Trophoblast cell (in vitro differentiated cells and primary cell): ENCODE measurements around the gene OSTN.

Experiments
- DNase-seq, 2 donors: peaks; one replicate each; pipeline ENCODE4 v3.0.0-alpha.2; 2016
- H2AFZ ChIP-seq: 2 replicates; pipeline ENCODE4 v1.6.1; 2013; ENCODE audit warnings: low read length, moderate library complexity, mild to moderate bottlenecking; ENCODE audit not compliant: insufficient read depth, poor library complexity
- H2AK5ac ChIP-seq: 2 replicates; pipeline ENCODE4 v1.6.1; 2013; ENCODE audit warnings: mild to moderate bottlenecking, low read length
- H2BK120ac ChIP-seq: 2 replicates; pipeline ENCODE4 v1.6.1; 2013; ENCODE audit warnings: low read length, mild to moderate bottlenecking, moderate library complexity; ENCODE audit not compliant: insufficient read depth, poor library complexity
- H2BK12ac ChIP-seq: 2 replicates; pipeline ENCODE4 v1.6.1; 2013; ENCODE audit warnings: mild to moderate bottlenecking, low read length, moderate library complexity
- H2BK5ac ChIP-seq: 2 replicates; pipeline ENCODE4 v1.6.1; 2013; ENCODE audit warnings: low read length, low read depth, moderate library complexity, mild to moderate bottlenecking; ENCODE audit not compliant: poor library complexity
- H3K14ac ChIP-seq: 2 replicates; pipeline ENCODE4 v1.6.1; 2013; ENCODE audit warnings: mild to moderate bottlenecking, low read length
- H3K18ac ChIP-seq: 2 replicates; pipeline ENCODE4 v1.6.1; 2013; ENCODE audit warnings: mild to moderate bottlenecking, low read length
- H3K23ac ChIP-seq: 2 replicates; pipeline ENCODE4 v1.6.1; 2013; ENCODE audit warnings: low read length
- H3K27ac ChIP-seq: 2 replicates; pipeline ENCODE4 v1.5.1; 2013; ENCODE audit warnings: low read depth, mild to moderate bottlenecking, inconsistent platforms, low read length, moderate library complexity
- H3K27me3 ChIP-seq: 2 replicates; pipeline ENCODE4 v1.6.1; 2013; ENCODE audit warnings: inconsistent platforms, mild to moderate bottlenecking, low read length, moderate library complexity; ENCODE audit not compliant: insufficient read depth
- H3K36me3 ChIP-seq, 2 experiments: 1 replicate in 1 of 2; 2 replicates in 1 of 2; pipeline ENCODE4 v1.6.1; 2013; ENCODE audit warnings: low read length in 2 of 2, mild to moderate bottlenecking in 2 of 2, moderate library complexity in 1 of 2; ENCODE audit not compliant: insufficient read depth in 2 of 2, control insufficient read depth in 1 of 2
- H3K4ac ChIP-seq: 2 replicates; pipeline ENCODE4 v1.6.1; 2013; ENCODE audit warnings: low read depth, mild to moderate bottlenecking, low read length, moderate library complexity
- H3K4me1 ChIP-seq, 2 experiments: 1 replicate in 1 of 2; 2 replicates in 1 of 2; pipeline ENCODE4 v1.6.1; 2013; ENCODE audit warnings: low read length in 2 of 2, mild to moderate bottlenecking in 2 of 2, moderate library complexity in 1 of 2; ENCODE audit not compliant: insufficient read depth in 2 of 2, control insufficient read depth in 1 of 2
- H3K4me2 ChIP-seq: 2 replicates; pipeline ENCODE4 v1.6.1; 2013; ENCODE audit warnings: inconsistent platforms, mild to moderate bottlenecking, low read length, moderate library complexity
- H3K4me3 ChIP-seq: 2 replicates; pipeline ENCODE4 v1.5.1; 2013; ENCODE audit warnings: mild to moderate bottlenecking, low read depth, low read length, inconsistent platforms
- H3K79me1 ChIP-seq: one replicate; pipeline ENCODE4 v1.6.1; 2013; ENCODE audit warnings: low read length
- H3K79me2 ChIP-seq: 2 replicates; pipeline ENCODE4 v1.6.1; 2013; ENCODE audit warnings: low read length, mild to moderate bottlenecking; ENCODE audit not compliant: control insufficient read depth, insufficient read depth, poor library complexity
- H3K9ac ChIP-seq: 2 replicates; pipeline ENCODE4 v1.6.1; 2013; ENCODE audit warnings: mild to moderate bottlenecking, low read length
- H3K9me3 ChIP-seq: 2 replicates; pipeline ENCODE4 v1.6.1; 2013; ENCODE audit warnings: low read depth, mild to moderate bottlenecking, control low read depth, inconsistent platforms, low read length; ENCODE audit not compliant: insufficient read depth
- H4K12ac ChIP-seq: 2 replicates; pipeline ENCODE4 v1.6.1; 2013; ENCODE audit warnings: low read depth, mild to moderate bottlenecking, low read length, moderate library complexity
- H4K8ac ChIP-seq: 2 replicates; pipeline ENCODE4 v1.6.1; 2013; ENCODE audit warnings: low read depth, mild to moderate bottlenecking, low read length, moderate library complexity
- H4K91ac ChIP-seq: one replicate; pipeline ENCODE4 v1.6.1; 2013; ENCODE audit warnings: low read depth, mild to moderate bottlenecking, low read length, moderate library complexity
- WGBS: extraction: QIAGEN DNeasy Blood & Tissue Kit; methylation state at CpG from one replicate; pipeline ENCODE4 v1.1.7; 2013; ENCODE audit warnings: missing lambda C conversion rate; ENCODE audit not compliant: insufficient read length, insufficient coverage; ENCODE audit errors: extremely low coverage; 5-methylcytosine and 5-hydroxymethylcytosine counted together

Gene OSTN

GRCh38 chr3:191198480-191198879, 561 bp upstream of the OSTN start:
- H3K18ac ChIP-seq, result no peak overlapping the region
- no peak overlapping the region for H3K27ac ChIP-seq
- DNase-seq, result no peak
- no peak overlapping the region for H2AFZ ChIP-seq
- H2BK120ac ChIP-seq, result no peak overlapping the region
- no peak overlapping the region for H4K12ac ChIP-seq
- no peaks in the 10 kb centered on the region for H3K79me2 ChIP-seq
- H3K14ac ChIP-seq, result no peak overlapping the region
- no peaks in the 10 kb centered on the region for H3K79me1 ChIP-seq
- no peaks in the 10 kb centered on the region for H3K36me3 ChIP-seq
- H3K4ac ChIP-seq, result no peak overlapping the region
- H3K27me3 ChIP-seq, result no peaks in the 10 kb centered on the region
- H2BK12ac ChIP-seq, result no peak overlapping the region
- H4K8ac ChIP-seq, result no peak overlapping the region
- H3K4me2 ChIP-seq, result no peak overlapping the region
- H2AK5ac ChIP-seq, result no peak overlapping the region
- H3K23ac ChIP-seq, result no peak overlapping the region
- no peaks in the 10 kb centered on the region for H3K9me3 ChIP-seq
- H4K91ac ChIP-seq, result no peak overlapping the region
- no CpG with 5 or more reads among the region's 5 CpGs for WGBS
- no peaks in the 10 kb centered on the region for H3K4me1 ChIP-seq
- H3K4me3 ChIP-seq, result no peak overlapping the region
- H2BK5ac ChIP-seq, result no peak overlapping the region
- H3K9ac ChIP-seq, result no peak overlapping the region

DNA sequence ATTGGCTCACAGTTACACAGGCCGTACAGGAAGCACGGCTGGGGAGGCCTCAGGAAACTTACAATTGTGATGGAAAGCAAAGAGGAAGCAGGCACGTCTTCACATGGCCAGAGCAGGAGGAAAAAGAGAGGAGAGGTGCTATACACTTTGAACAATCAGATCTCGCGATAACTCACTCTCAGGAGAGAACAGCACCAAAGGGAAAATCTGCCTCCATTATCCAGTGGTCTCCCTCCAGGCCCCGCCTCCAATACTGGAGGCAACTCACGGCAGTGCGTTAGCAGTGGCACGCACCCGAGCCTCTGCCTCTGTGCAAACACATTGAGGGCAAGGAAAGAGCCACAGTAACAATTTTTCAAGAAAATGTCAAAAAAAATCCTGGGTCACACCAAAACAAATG, 11.0 kb downstream of the OSTN start:
- H3K4ac ChIP-seq, result no peak overlapping the region
- H2AK5ac ChIP-seq, result no peak overlapping the region
- no peak overlapping the region for H3K4me2 ChIP-seq
- no peak overlapping the region for H3K9ac ChIP-seq
- H3K36me3 ChIP-seq, result no peaks in the 10 kb centered on the region
- H2AFZ ChIP-seq, result no peak overlapping the region
- H3K4me3 ChIP-seq, result no peak overlapping the region
- H3K23ac ChIP-seq, result no peak overlapping the region
- H3K27me3 ChIP-seq, result no peaks in the 10 kb centered on the region
- H2BK12ac ChIP-seq, result no peak overlapping the region
- no peak overlapping the region for H4K91ac ChIP-seq
- no peaks in the 10 kb centered on the region for H3K9me3 ChIP-seq
- no CpG with 5 or more reads among the region's 10 CpGs for WGBS
- no peak overlapping the region for H4K8ac ChIP-seq
- no peak overlapping the region for H3K18ac ChIP-seq
- no peak for DNase-seq
- H4K12ac ChIP-seq, result no peak overlapping the region
- no peaks in the 10 kb centered on the region for H3K79me2 ChIP-seq
- no peak overlapping the region for H2BK120ac ChIP-seq
- H3K4me1 ChIP-seq, result no peaks in the 10 kb centered on the region
- no peak overlapping the region for H2BK5ac ChIP-seq
- no peaks in the 10 kb centered on the region for H3K79me1 ChIP-seq
- no peak overlapping the region for H3K27ac ChIP-seq
- H3K14ac ChIP-seq, result no peak overlapping the region

- H3K27ac ChIP-seq, result no peak overlapping the region
- no peak overlapping the region for H4K91ac ChIP-seq
- H3K4ac ChIP-seq, result no peak overlapping the region
- no peaks in the 10 kb centered on the region for H3K4me1 ChIP-seq
- no peaks in the 10 kb centered on the region for H3K36me3 ChIP-seq
- no peak overlapping the region for H2BK120ac ChIP-seq
- no peak overlapping the region for H3K4me2 ChIP-seq
- no peak overlapping the region for H3K18ac ChIP-seq
- no peak overlapping the region for H3K9ac ChIP-seq
- no peaks in the 10 kb centered on the region for H3K79me1 ChIP-seq
- H3K79me2 ChIP-seq, result no peaks in the 10 kb centered on the region
- H2BK5ac ChIP-seq, result no peak overlapping the region
- no peak overlapping the region for H2AFZ ChIP-seq
- H3K14ac ChIP-seq, result no peak overlapping the region
- no peak for DNase-seq
- no peak overlapping the region for H2AK5ac ChIP-seq
- H3K9me3 ChIP-seq, result peaks cover 6% of the 10 kb centered on the region
- no peak overlapping the region for H3K4me3 ChIP-seq
- no CpG with 5 or more reads among the region's 1 CpG for WGBS
- no peak overlapping the region for H2BK12ac ChIP-seq
- no peak overlapping the region for H3K23ac ChIP-seq
- no peak overlapping the region for H4K12ac ChIP-seq
- H3K27me3 ChIP-seq, result no peaks in the 10 kb centered on the region
- H4K8ac ChIP-seq, result no peak overlapping the region
These were observed 17.5 kb downstream of the OSTN start for GRCh38 chr3:191216510-191216909.

GRCh38 chr3:191217301-191217700, 18.3 kb downstream of the OSTN start:
- H3K4me2 ChIP-seq, result no peak overlapping the region
- no peak overlapping the region for H3K14ac ChIP-seq
- no CpG with 5 or more reads among the region's 1 CpG for WGBS
- H2AFZ ChIP-seq, result no peak overlapping the region
- DNase-seq, result no peak
- H4K12ac ChIP-seq, result no peak overlapping the region
- H3K27ac ChIP-seq, result no peak overlapping the region
- H3K23ac ChIP-seq, result no peak overlapping the region
- H3K27me3 ChIP-seq, result no peaks in the 10 kb centered on the region
- no peak overlapping the region for H4K8ac ChIP-seq
- no peak overlapping the region for H2BK5ac ChIP-seq
- no peaks in the 10 kb centered on the region for H3K4me1 ChIP-seq
- peaks cover 6% of the 10 kb centered on the region for H3K9me3 ChIP-seq
- no peak overlapping the region for H3K4me3 ChIP-seq
- H3K79me1 ChIP-seq, result no peaks in the 10 kb centered on the region
- no peak overlapping the region for H2BK12ac ChIP-seq
- H2BK120ac ChIP-seq, result no peak overlapping the region
- H2AK5ac ChIP-seq, result no peak overlapping the region
- no peaks in the 10 kb centered on the region for H3K36me3 ChIP-seq
- no peak overlapping the region for H3K18ac ChIP-seq
- H3K4ac ChIP-seq, result no peak overlapping the region
- H3K9ac ChIP-seq, result no peak overlapping the region
- H3K79me2 ChIP-seq, result no peaks in the 10 kb centered on the region
- no peak overlapping the region for H4K91ac ChIP-seq
